Measurements from ENCODE around the gene PPP4R2.

The PPP4R2 gene

GRCh38 chr3:72996473-72997333 is at the start of gene PPP4R2:
Gene PPP4R2 (plus strand): TSS chr3:72996811. CDS start chr3:72997038, 227 bp downstream.
- DNase-seq (ENCODE audit: low spot score), result peak; percentile 88

- DNase-seq (ENCODE audit: low spot score), result no peak
Observed at GRCh38 chr3:72947715-72948490, 48.7 kb upstream of the PPP4R2 start.

- DNase-seq (ENCODE audit: low spot score), result no peak
Observed at GRCh38 chr3:72949016-72949415, 47.6 kb upstream of the PPP4R2 start.

GRCh38 chr3:72950372-72950771 is 46.2 kb upstream of the PPP4R2 start:
- no peak for DNase-seq (ENCODE audit: low spot score)

- DNase-seq (ENCODE audit: low spot score), result no peak
Observed at GRCh38 chr3:72950801-72951200, 45.8 kb upstream of the PPP4R2 start.

- DNase-seq (ENCODE audit: low spot score), result no peak
Observed at GRCh38 chr3:72951259-72951722, 45.3 kb upstream of the PPP4R2 start.

DNA sequence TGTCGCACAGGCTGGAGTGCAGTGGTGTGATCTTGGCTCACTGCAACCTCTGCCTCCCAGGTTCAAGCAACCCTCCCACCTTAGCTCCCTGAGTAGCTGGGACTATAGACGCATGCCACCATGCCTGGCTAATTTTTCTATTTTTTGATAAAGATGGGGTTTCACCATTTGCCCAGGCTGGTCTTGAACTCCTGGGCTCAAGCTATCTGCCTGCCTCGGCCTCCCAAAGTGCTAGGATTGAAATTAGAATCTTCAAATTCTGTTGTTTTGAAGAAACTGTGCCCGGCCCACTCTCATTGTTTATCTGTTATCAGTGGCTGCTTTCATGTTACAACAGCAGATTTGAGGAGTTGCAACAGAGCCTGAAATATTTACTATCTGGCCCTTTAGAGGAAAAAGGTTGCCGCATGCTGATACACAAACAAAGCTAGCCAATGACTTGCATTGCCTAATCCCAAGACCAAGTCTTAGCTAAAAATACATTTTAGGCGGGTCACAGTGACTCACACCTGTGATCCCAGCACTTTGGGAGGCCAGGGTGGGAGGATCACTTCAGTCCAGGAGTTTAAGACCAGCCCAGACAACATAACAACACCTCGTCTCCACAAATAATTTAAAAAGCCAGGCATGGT is 43.2 kb upstream of the PPP4R2 start:
- DNase-seq (ENCODE audit: low spot score), result no peak

GRCh38 chr3:72957297-72957696 is 39.3 kb upstream of the PPP4R2 start:
- DNase-seq (ENCODE audit: low spot score), result peak; percentile 29

DNA sequence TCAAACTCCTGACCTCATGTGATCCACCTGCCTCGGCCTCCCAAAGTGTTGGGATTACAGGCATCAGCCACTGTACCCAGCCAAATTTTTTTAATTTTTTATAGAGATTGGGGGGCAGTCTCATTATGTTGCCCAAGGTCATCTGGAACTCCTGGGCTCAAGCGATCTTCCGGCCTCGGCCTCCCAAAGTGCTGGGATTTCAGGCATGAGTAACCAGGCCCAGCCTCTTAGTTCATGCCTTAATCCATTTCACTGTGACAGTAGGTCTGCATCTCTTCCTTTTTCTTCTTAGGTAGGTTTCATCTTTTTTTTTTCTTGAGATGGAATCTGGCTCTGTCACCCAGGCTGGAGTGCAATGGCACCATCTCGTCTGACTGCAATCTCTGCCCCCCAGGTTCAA is 37.3 kb upstream of the PPP4R2 start:
- no peak for DNase-seq (ENCODE audit: low spot score)

GRCh38 chr3:72960812-72961518 is 35.6 kb upstream of the PPP4R2 start:
- no peak for DNase-seq (ENCODE audit: low spot score)

DNA sequence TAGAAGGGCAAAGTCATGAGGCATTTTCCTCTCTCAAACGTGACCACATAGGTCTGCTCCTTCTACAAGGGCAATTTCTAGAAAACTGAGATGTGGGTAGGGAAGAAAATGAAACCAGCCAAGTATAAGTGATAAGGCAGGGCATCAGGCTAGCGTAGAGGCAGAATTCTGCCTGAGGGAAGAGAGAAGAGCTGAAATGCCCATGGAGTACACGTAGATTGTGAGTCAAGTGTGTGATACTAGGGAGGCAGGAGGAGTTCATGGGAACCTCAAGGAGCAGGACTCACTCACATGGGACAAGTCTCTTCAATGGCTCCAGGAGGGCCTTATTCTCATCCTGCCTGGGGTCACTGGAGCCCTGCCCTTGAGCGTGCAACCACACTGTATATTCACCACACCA is 34.9 kb upstream of the PPP4R2 start:
- DNase-seq (ENCODE audit: low spot score), result no peak

DNA sequence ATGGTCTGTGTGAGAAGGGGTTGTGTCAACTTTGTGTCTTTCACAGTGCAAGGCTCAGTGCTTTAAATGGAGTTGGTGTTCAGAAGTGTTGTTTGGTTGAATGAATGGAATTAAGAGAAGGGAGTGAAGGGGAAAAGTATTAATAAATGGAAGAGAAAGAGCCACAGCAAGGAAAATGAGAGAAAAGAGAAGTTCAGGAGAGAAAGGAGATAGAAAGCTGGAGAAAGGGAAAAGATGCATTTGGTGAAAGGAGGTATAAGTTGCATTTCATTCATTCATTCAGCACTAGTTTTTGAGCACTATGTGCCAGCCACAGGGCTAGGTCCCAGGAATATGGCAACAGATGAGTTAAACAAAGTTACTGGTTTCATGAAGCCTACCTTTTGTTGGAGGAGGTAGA is 34.3 kb upstream of the PPP4R2 start:
- no peak for DNase-seq (ENCODE audit: low spot score)

- no peak for DNase-seq (ENCODE audit: low spot score)
Observed at GRCh38 chr3:72964633-72965032, 32.0 kb upstream of the PPP4R2 start.

DNA sequence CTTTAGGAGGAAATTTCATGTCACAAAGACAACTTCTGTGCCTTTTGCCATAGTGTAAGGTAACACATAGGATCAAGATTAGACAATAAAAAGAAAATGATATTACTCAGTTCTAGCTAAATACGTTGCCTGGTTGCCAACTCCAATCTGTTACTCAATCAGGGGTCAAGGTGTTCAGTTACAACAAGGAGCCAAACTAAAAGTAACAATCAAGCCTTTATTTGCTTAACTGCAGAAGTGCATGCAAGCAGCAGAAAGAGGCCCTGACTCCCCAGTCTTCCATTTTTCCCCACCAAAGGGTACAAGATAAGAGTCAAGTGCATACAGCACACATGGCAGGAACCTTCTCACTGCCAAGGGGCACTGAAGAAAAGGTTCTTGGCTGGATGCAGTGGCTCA is 28.3 kb upstream of the PPP4R2 start:
- DNase-seq (ENCODE audit: low spot score), result no peak

DNA sequence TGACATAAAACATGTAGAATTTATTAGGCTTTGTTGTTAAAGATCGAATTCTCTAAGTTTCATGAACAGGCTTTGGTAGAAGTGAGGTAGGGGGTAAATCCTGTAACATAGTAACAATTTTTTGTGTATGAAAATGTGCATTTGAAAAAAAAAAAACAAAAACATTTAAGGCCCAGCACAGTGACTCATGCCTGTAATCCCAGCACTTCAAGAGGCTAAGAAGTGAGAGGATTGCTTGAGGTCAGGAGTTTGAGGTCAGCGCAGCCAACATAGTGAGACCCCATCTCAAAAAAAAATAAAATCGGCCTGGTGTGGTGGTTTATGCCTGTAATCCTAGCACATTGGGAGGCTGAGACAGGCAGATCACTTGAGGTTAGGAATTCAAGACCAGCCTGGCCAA is 26.8 kb upstream of the PPP4R2 start:
- DNase-seq (ENCODE audit: low spot score), result no peak

DNA sequence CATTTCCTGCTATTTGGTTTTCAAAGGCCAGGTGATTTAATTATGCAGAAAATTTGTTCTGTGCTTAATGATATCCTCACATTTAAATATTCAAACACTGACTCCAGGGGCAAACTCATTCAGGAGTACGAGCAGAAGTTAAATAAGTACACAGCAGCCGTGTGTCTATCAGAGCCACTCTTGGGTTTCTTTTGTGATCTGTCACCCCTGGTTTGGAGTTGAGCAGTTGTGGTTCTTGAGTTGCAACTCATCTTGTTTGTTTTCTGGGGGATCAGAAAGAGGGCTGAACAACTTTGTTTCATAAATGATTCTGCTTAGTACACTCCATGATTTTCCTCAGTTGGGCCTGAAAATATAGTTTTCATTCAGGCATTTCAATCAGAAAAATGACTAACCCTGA is 25.7 kb upstream of the PPP4R2 start:
- no peak for DNase-seq (ENCODE audit: low spot score)

- no peak for DNase-seq (ENCODE audit: low spot score)
Observed at GRCh38 chr3:72972706-72973030, 23.9 kb upstream of the PPP4R2 start.

DNA sequence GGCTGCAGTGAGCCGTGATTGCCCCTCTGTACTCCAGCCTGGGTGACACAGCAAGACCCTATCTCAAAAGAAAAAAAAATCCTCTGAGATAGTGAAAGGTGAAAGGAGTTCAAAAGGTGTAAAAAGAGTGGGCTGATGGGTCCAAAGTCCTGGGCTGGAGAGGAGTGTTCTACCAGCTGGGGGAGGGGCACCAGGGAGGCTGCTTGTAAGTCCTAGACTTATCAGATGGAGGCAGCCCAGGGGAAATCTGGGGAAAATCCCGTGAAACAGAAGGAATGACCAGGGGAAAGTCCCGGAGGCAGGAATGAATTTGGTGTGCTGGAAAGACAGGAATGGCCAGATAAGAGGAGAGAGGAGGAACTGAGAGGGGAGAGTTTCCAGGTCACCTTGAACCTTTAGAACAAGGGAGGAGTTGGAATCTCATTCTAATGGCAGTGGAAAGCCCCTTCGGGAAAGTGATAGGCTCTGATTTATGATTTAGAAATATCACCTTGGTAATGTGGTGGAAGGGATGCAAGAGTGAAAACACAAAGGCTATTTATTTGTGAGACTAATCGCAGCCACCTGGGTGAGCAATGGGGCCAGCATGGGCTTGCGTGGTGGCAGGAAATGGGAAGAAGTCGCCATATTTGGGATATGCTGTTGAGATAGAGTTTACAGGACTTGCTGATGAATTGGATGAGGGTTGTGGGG is 23.4 kb upstream of the PPP4R2 start:
- DNase-seq (ENCODE audit: low spot score), result no peak

- DNase-seq (ENCODE audit: low spot score), result no peak
Observed at GRCh38 chr3:72973786-72974185, 22.8 kb upstream of the PPP4R2 start.

- DNase-seq (ENCODE audit: low spot score), result no peak
Observed at GRCh38 chr3:72974956-72975355, 21.7 kb upstream of the PPP4R2 start.

- DNase-seq (ENCODE audit: low spot score), result no peak
Observed at GRCh38 chr3:72976281-72976741, 20.3 kb upstream of the PPP4R2 start.

Data from SW480 (cell line).